ENCODE data around the gene KRT36. TPM values are rescaled to one million over a fixed set of nuclear protein-coding genes. Genes with fewer than 3 reads are reported as not detected.

Gene KRT36
- total RNA-seq, 1 experiment from 2014 or later = not detected

GRCh38 chr17:41486316-41486715 is 3.4 kb downstream of the KRT36 start:
- Histone ChIP-seq H3K9me3 (ENCODE audit: low read length) (no peaks in the 10 kb centered on the region), H3K9ac (ENCODE audit: low read length) (no peak overlapping the region), H3K27ac (ENCODE audit: low read length) (no peak overlapping the region), H4K20me1 (ENCODE audit: insufficient read depth, low read depth, low read length) (no peaks in the 10 kb centered on the region), H2AFZ (ENCODE audit: low read length) (no peak overlapping the region), H3K4me2 (ENCODE audit: low read depth, low read length, poor library complexity, severe bottlenecking) (no peak overlapping the region), H3K4me3 (ENCODE audit: low read length) (no peak overlapping the region), H3K27me3 (ENCODE audit: low read length) (no peaks in the 10 kb centered on the region), H3K36me3 (ENCODE audit: insufficient read depth, low read length) (no peaks in the 10 kb centered on the region), H3K79me2 (ENCODE audit: low read length) (no peaks in the 10 kb centered on the region), H3K9me2 (replicated peaks; ENCODE audit: insufficient read depth, low read length) (no peaks in the 10 kb centered on the region), H3K4me1 (ENCODE audit: low read length) (no peaks in the 10 kb centered on the region)
- DNase-seq = no peak

- Histone ChIP-seq H3K4me1 (ENCODE audit: low read length) (no peaks in the 10 kb centered on the region), H2AFZ (ENCODE audit: low read length) (no peak overlapping the region), H3K9me3 (ENCODE audit: low read length) (no peaks in the 10 kb centered on the region), H3K4me3 (ENCODE audit: low read length) (no peak overlapping the region), H3K9ac (ENCODE audit: low read length) (no peak overlapping the region), H4K20me1 (ENCODE audit: insufficient read depth, low read depth, low read length) (no peaks in the 10 kb centered on the region), H3K9me2 (replicated peaks; ENCODE audit: insufficient read depth, low read length) (no peaks in the 10 kb centered on the region), H3K36me3 (ENCODE audit: insufficient read depth, low read length) (no peaks in the 10 kb centered on the region), H3K4me2 (ENCODE audit: low read depth, low read length, poor library complexity, severe bottlenecking) (no peak overlapping the region), H3K27ac (ENCODE audit: low read length) (no peak overlapping the region), H3K79me2 (ENCODE audit: low read length) (no peaks in the 10 kb centered on the region), H3K27me3 (ENCODE audit: low read length) (no peaks in the 10 kb centered on the region)
- DNase-seq = no peak
Measured at GRCh38 chr17:41484920-41485904, 4.5 kb downstream of the KRT36 start.

GRCh38 chr17:41483991-41484826 is 5.5 kb downstream of the KRT36 start:
- no peaks in the 10 kb centered on the region for H3K27me3 ChIP-seq (ENCODE audit: low read length)
- no peak overlapping the region for H3K4me2 ChIP-seq (ENCODE audit: low read depth, low read length, poor library complexity, severe bottlenecking)
- H3K9me2 ChIP-seq (replicated peaks; ENCODE audit: insufficient read depth, low read length) = no peaks in the 10 kb centered on the region
- no peaks in the 10 kb centered on the region for H3K79me2 ChIP-seq (ENCODE audit: low read length)
- no peaks in the 10 kb centered on the region for H3K36me3 ChIP-seq (ENCODE audit: insufficient read depth, low read length)
- no peaks in the 10 kb centered on the region for H4K20me1 ChIP-seq (ENCODE audit: insufficient read depth, low read depth, low read length)
- no peak overlapping the region for H3K4me3 ChIP-seq (ENCODE audit: low read length)
- DNase-seq = no peak
- H3K4me1 ChIP-seq (ENCODE audit: low read length) = no peaks in the 10 kb centered on the region
- H3K9me3 ChIP-seq (ENCODE audit: low read length) = no peaks in the 10 kb centered on the region
- H3K9ac ChIP-seq (ENCODE audit: low read length) = no peak overlapping the region
- H2AFZ ChIP-seq (ENCODE audit: low read length) = no peak overlapping the region
- H3K27ac ChIP-seq (ENCODE audit: low read length) = no peak overlapping the region

- H4K20me1 ChIP-seq (ENCODE audit: insufficient read depth, low read depth, low read length) = no peaks in the 10 kb centered on the region
- no peak overlapping the region for H3K4me2 ChIP-seq (ENCODE audit: low read depth, low read length, poor library complexity, severe bottlenecking)
- no peak overlapping the region for H3K4me3 ChIP-seq (ENCODE audit: low read length)
- no peaks in the 10 kb centered on the region for H3K9me3 ChIP-seq (ENCODE audit: low read length)
- H3K9me2 ChIP-seq (replicated peaks; ENCODE audit: insufficient read depth, low read length) = no peaks in the 10 kb centered on the region
- no peaks in the 10 kb centered on the region for H3K79me2 ChIP-seq (ENCODE audit: low read length)
- H2AFZ ChIP-seq (ENCODE audit: low read length) = no peak overlapping the region
- H3K27me3 ChIP-seq (ENCODE audit: low read length) = no peaks in the 10 kb centered on the region
- no peak overlapping the region for H3K27ac ChIP-seq (ENCODE audit: low read length)
- no peak for DNase-seq
- H3K9ac ChIP-seq (ENCODE audit: low read length) = no peak overlapping the region
- H3K4me1 ChIP-seq (ENCODE audit: low read length) = no peaks in the 10 kb centered on the region
- H3K36me3 ChIP-seq (ENCODE audit: insufficient read depth, low read length) = no peaks in the 10 kb centered on the region
Measured at GRCh38 chr17:41483531-41483930, 6.2 kb downstream of the KRT36 start.

- H3K4me2 ChIP-seq (ENCODE audit: low read depth, low read length, poor library complexity, severe bottlenecking) = no peak within 1 kb of the TSS
- H3K4me3 ChIP-seq (ENCODE audit: low read length) = no peak within 1 kb of the TSS
- no peak for DNase-seq
- no peaks in the 10 kb centered on the region for H3K4me1 ChIP-seq (ENCODE audit: low read length)
- no peak within 1 kb of the TSS for H3K27ac ChIP-seq (ENCODE audit: low read length)
- H2AFZ ChIP-seq (ENCODE audit: low read length) = no peak within 1 kb of the TSS
- H3K9ac ChIP-seq (ENCODE audit: low read length) = no peak within 1 kb of the TSS
- H4K20me1 ChIP-seq (ENCODE audit: insufficient read depth, low read depth, low read length) = no peaks in the 10 kb centered on the region
- H3K36me3 ChIP-seq (ENCODE audit: insufficient read depth, low read length) = no peaks in the 10 kb centered on the region
- no peaks in the 10 kb centered on the region for H3K79me2 ChIP-seq (ENCODE audit: low read length)
- no peaks in the 10 kb centered on the region for H3K27me3 ChIP-seq (ENCODE audit: low read length)
- H3K9me3 ChIP-seq (ENCODE audit: low read length) = no peaks in the 10 kb centered on the region
- no peaks in the 10 kb centered on the region for H3K9me2 ChIP-seq (replicated peaks; ENCODE audit: insufficient read depth, low read length)
Measured at GRCh38 chr17:41481036-41481435, 8.7 kb downstream of the KRT36 start, which contains the start of gene KRT35. TSS of gene KRT35 (minus strand) at chr17:41481151. CDS start at chr17:41481097, 54 bp downstream.

- no peak overlapping the region for H3K9ac ChIP-seq (ENCODE audit: low read length)
- H3K4me1 ChIP-seq (ENCODE audit: low read length) = no peaks in the 10 kb centered on the region
- H3K9me3 ChIP-seq (ENCODE audit: low read length) = no peaks in the 10 kb centered on the region
- H3K36me3 ChIP-seq (ENCODE audit: insufficient read depth, low read length) = no peaks in the 10 kb centered on the region
- no peaks in the 10 kb centered on the region; the same call in 1 of the 2 replicates for H3K27me3 ChIP-seq (ENCODE audit: low read length)
- no peak overlapping the region for H2AFZ ChIP-seq (ENCODE audit: low read length)
- H3K79me2 ChIP-seq (ENCODE audit: low read length) = no peaks in the 10 kb centered on the region
- H3K4me3 ChIP-seq (ENCODE audit: low read length) = no peak overlapping the region
- no peak overlapping the region for H3K27ac ChIP-seq (ENCODE audit: low read length)
- H3K9me2 ChIP-seq (replicated peaks; ENCODE audit: insufficient read depth, low read length) = no peaks in the 10 kb centered on the region
- no peaks in the 10 kb centered on the region for H4K20me1 ChIP-seq (ENCODE audit: insufficient read depth, low read depth, low read length)
- H3K4me2 ChIP-seq (ENCODE audit: low read depth, low read length, poor library complexity, severe bottlenecking) = no peak overlapping the region
- no peak for DNase-seq
Measured at GRCh38 chr17:41480581-41480980, 9.1 kb downstream of the KRT36 start.

- no peak overlapping the region for H3K27ac ChIP-seq (ENCODE audit: low read length)
- H3K27me3 ChIP-seq (ENCODE audit: low read length) = no peaks in the 10 kb centered on the region; the same call in 1 of the 2 replicates
- no peaks in the 10 kb centered on the region for H3K4me1 ChIP-seq (ENCODE audit: low read length)
- no peak overlapping the region for H3K4me2 ChIP-seq (ENCODE audit: low read depth, low read length, poor library complexity, severe bottlenecking)
- DNase-seq = no peak
- no peak overlapping the region for H3K9ac ChIP-seq (ENCODE audit: low read length)
- no peaks in the 10 kb centered on the region for H3K36me3 ChIP-seq (ENCODE audit: insufficient read depth, low read length)
- no peaks in the 10 kb centered on the region for H3K79me2 ChIP-seq (ENCODE audit: low read length)
- H3K9me3 ChIP-seq (ENCODE audit: low read length) = no peaks in the 10 kb centered on the region
- no peak overlapping the region for H3K4me3 ChIP-seq (ENCODE audit: low read length)
- H4K20me1 ChIP-seq (ENCODE audit: insufficient read depth, low read depth, low read length) = no peaks in the 10 kb centered on the region
- H2AFZ ChIP-seq (ENCODE audit: low read length) = no peak overlapping the region
- H3K9me2 ChIP-seq (replicated peaks; ENCODE audit: insufficient read depth, low read length) = no peaks in the 10 kb centered on the region
Measured at GRCh38 chr17:41480136-41480535, 9.6 kb downstream of the KRT36 start.

- H3K9ac ChIP-seq (ENCODE audit: low read length) = no peak overlapping the region
- no peak for DNase-seq
- no peaks in the 10 kb centered on the region for H3K4me1 ChIP-seq (ENCODE audit: low read length)
- no peaks in the 10 kb centered on the region for H4K20me1 ChIP-seq (ENCODE audit: insufficient read depth, low read depth, low read length)
- H3K4me2 ChIP-seq (ENCODE audit: low read depth, low read length, poor library complexity, severe bottlenecking) = no peak overlapping the region
- H3K36me3 ChIP-seq (ENCODE audit: insufficient read depth, low read length) = no peaks in the 10 kb centered on the region
- no peaks in the 10 kb centered on the region; the same call in 1 of the 2 replicates for H3K27me3 ChIP-seq (ENCODE audit: low read length)
- H3K9me3 ChIP-seq (ENCODE audit: low read length) = no peaks in the 10 kb centered on the region
- no peak overlapping the region for H3K27ac ChIP-seq (ENCODE audit: low read length)
- no peaks in the 10 kb centered on the region for H3K9me2 ChIP-seq (replicated peaks; ENCODE audit: insufficient read depth, low read length)
- H3K79me2 ChIP-seq (ENCODE audit: low read length) = no peaks in the 10 kb centered on the region
- no peak overlapping the region for H2AFZ ChIP-seq (ENCODE audit: low read length)
- H3K4me3 ChIP-seq (ENCODE audit: low read length) = no peak overlapping the region
Measured at GRCh38 chr17:41478237-41478636, 11.5 kb downstream of the KRT36 start.

All from Karpas-422 (cell line).